Esophagus (tissue), 2 donors: ENCODE results near the gene GNG13. TPM values are rescaled to one million over a fixed set of nuclear protein-coding genes. Genes with fewer than 3 reads are reported as not detected.

Source experiments
- H3K27ac ChIP-seq, 2 donors: one replicate each; pipeline ENCODE4 v1.5.1; 2013; ENCODE audit warnings: low read depth in 2 of 2, mild to moderate bottlenecking in 2 of 2, inconsistent platforms in 1 of 2, low read length in 1 of 2, moderate library complexity in 1 of 2
- H3K27me3 ChIP-seq, 2 donors: one replicate each; pipeline ENCODE4 v1.6.1; 2013; ENCODE audit warnings: low read length in 2 of 2, control low read depth in 1 of 2, mild to moderate bottlenecking in 1 of 2; ENCODE audit not compliant: insufficient read depth in 2 of 2, control insufficient read depth in 1 of 2
- H3K36me3 ChIP-seq, 2 donors: one replicate each; pipeline ENCODE4 v1.6.1; 2013; ENCODE audit warnings: low read length in 1 of 2; ENCODE audit not compliant: control insufficient read depth in 2 of 2, insufficient read depth in 2 of 2
- H3K4me1 ChIP-seq, 2 donors: one replicate each; pipeline ENCODE4 v1.6.1; 2013; ENCODE audit warnings: low read length in 1 of 2; ENCODE audit not compliant: control insufficient read depth in 2 of 2, insufficient read depth in 2 of 2
- H3K4me3 ChIP-seq, 2 donors: one replicate each; pipeline ENCODE4 v1.5.1; 2013; ENCODE audit warnings: low read length in 2 of 2, mild to moderate bottlenecking in 2 of 2, low read depth in 1 of 2, moderate library complexity in 1 of 2
- H3K9me3 ChIP-seq, 2 donors: one replicate each; pipeline ENCODE4 v1.6.1; 2013; ENCODE audit warnings: mild to moderate bottlenecking in 2 of 2, low read depth in 1 of 2, low read length in 1 of 2, moderate library complexity in 1 of 2; ENCODE audit not compliant: control insufficient read depth in 2 of 2, insufficient read depth in 1 of 2
- WGBS, 2 donors: extraction: QIAGEN DNeasy Blood & Tissue Kit; methylation state at CpG; one replicate each; pipeline ENCODE4 v1.1.7; 2013; 5-methylcytosine and 5-hydroxymethylcytosine counted together
- polyA plus RNA-seq, 2 donors: library from polyadenylated mRNA; stranded (reverse); fragments of 200-250 nt; gene quantifications; one replicate each; pipeline ENCODE4 v1.2.3, GENCODE V29; 2013
- donor health status: healthy with polysubstance abuse.
- donor health status: Bipolar disorder and iron deficiency.

The GNG13 gene
- polyA plus RNA-seq, 2 donors: not detected

DNA sequence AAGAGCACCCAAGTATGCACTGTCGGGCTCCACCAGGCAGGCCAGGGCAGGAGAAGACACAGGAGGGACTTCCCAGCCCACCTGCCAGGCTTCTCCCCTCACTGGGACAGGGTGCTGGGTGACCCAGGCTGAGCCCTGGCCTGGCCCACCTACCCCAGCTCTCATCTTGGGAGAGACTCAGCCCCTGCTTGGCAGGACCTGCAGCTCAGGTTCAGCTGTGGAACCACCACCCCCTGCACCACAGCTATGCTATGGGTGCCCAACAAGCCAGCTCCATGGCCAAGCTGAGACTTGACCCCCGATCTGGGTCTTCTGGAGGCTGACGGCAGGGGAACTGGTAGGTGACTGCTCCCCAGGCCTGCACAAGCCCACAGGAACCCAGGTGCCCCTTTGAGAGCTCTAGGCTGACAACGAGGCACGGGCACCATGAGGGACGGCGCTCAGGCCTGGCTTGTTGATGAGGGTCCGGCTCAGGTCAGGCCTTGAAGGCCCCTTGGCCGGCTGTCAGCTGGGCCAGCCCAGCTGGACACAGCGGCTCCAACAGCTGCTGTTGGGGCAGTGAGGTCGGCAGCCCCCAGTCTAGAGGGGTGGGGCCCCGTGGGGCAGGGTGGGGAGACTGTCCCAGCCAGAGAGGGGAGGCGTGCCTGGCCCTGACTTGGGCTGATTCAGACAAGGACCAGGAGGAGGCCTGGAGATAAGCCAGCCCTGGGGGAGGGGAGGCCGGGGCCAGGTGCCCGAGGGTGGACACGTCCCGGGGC, 17.0 kb downstream of the GNG13 start:
- Histone ChIP-seq H3K4me3 (no peak overlapping the region), H3K27me3 (peaks cover 0 to 4% of the 10 kb centered on the region in 2 donors), H3K4me1 (peaks cover 9 to 30% of the 10 kb centered on the region in 2 donors), H3K27ac (no peak overlapping the region), H3K36me3 (peaks cover 0 to 8% of the 10 kb centered on the region in 2 donors), H3K9me3 (no peaks in the 10 kb centered on the region)
- 26 to 33% methylated on average over 17 of the region's 17 CpGs for WGBS, 2 donors

GRCh38 chr16:782766-783403, 17.6 kb downstream of the GNG13 start:
- H3K4me3 ChIP-seq: no peak overlapping the region
- 43 to 51% methylated on average over 36 of the region's 36 CpGs for WGBS, 2 donors
- H3K27me3 ChIP-seq: peaks cover 0 to 4% of the 10 kb centered on the region in 2 donors
- peaks cover 0 to 8% of the 10 kb centered on the region in 2 donors for H3K36me3 ChIP-seq
- H3K27ac ChIP-seq: no peak overlapping the region
- peaks cover 9 to 30% of the 10 kb centered on the region in 2 donors for H3K4me1 ChIP-seq
- H3K9me3 ChIP-seq: no peaks in the 10 kb centered on the region

DNA sequence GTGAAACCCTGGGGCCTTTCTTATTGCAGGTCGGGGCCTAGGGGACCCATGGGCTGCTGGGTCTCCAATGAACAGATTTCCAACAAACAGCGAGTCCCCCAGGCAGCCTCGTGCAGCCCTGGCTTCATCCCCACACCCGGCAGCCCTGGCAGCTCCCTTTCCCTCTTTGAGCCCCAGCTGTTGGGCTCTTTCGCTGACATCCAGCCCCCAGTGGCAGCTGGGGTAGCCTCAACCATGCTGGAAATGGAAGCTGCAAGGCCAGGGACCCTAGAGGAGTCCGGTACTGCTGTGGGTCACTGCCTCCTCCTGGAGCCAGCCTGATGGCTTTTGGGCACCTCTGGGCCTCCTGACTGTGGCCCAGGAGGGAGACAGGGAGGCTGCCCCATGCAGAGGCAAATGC, 18.3 kb downstream of the GNG13 start:
- Histone ChIP-seq H3K27me3 (peaks cover 0 to 4% of the 10 kb centered on the region in 2 donors), H3K4me1 (peaks cover 8 to 25% of the 10 kb centered on the region in 2 donors), H3K9me3 (no peaks in the 10 kb centered on the region), H3K4me3 (no peak overlapping the region), H3K36me3 (peaks cover 0 to 8% of the 10 kb centered on the region in 2 donors), H3K27ac (no peak overlapping the region)
- 44 to 50% methylated on average over 6 of the region's 6 CpGs for WGBS, 2 donors

GRCh38 chr16:781346-782010, 19.1 kb downstream of the GNG13 start:
- peaks cover 0 to 6% of the 10 kb centered on the region in 2 donors for H3K36me3 ChIP-seq
- H3K27me3 ChIP-seq: peaks cover 0 to 4% of the 10 kb centered on the region in 2 donors
- no peak overlapping the region for H3K27ac ChIP-seq
- no peaks in the 10 kb centered on the region for H3K9me3 ChIP-seq
- no peak overlapping the region for H3K4me3 ChIP-seq
- WGBS, 2 donors: 70 to 76% methylated on average over 16 to 19 of the region's 19 CpGs
- peaks cover 4 to 20% of the 10 kb centered on the region in 2 donors for H3K4me1 ChIP-seq

GRCh38 chr16:780296-780695, 20.2 kb downstream of the GNG13 start:
- peaks cover 4 to 18% of the 10 kb centered on the region in 2 donors for H3K4me1 ChIP-seq
- 85 to 86% methylated on average over 16 of the region's 16 CpGs for WGBS, 2 donors
- H3K27me3 ChIP-seq: peaks cover 0 to 4% of the 10 kb centered on the region in 2 donors

DNA sequence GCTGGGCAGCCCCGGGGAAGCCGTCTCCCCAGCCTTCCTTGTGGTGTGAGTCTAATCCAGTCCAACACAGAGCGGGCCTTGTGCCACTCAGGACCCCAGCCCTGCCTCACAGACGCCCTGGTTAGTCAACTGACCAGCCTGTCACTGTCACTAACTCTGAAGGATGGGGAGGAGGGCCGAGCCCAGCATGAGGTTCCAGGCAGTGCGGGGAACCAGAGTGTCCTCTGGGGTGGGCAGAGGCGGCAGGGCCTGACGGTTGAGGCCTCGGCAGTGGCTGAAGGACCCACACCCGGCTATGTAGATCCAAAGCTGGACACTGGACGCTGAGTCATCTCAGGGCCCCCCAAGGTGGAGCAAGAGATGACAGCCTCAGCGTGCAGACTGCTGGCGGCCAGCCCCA, 21.0 kb downstream of the GNG13 start:
- Histone ChIP-seq H3K27me3 (peaks cover 0 to 4% of the 10 kb centered on the region in 2 donors), H3K4me3 (no peak overlapping the region), H3K9me3 (no peaks in the 10 kb centered on the region), H3K4me1 (peaks cover 4 to 18% of the 10 kb centered on the region in 2 donors), H3K27ac (no peak overlapping the region), H3K36me3 (no peaks in the 10 kb centered on the region)
- 68 to 80% methylated on average over 13 of the region's 13 CpGs for WGBS, 2 donors

More at GRCh38 chr16:780296-780695, 20.2 kb downstream of the GNG13 start:
- Histone ChIP-seq H3K27ac (no peak overlapping the region), H3K4me3 (no peak overlapping the region), H3K36me3 (no peaks in the 10 kb centered on the region), H3K9me3 (no peaks in the 10 kb centered on the region)

GRCh38 chr16:778909-779527, 21.5 kb downstream of the GNG13 start:
- peaks cover 0 to 4% of the 10 kb centered on the region in 2 donors for H3K27me3 ChIP-seq
- peaks cover 4 to 18% of the 10 kb centered on the region in 2 donors for H3K4me1 ChIP-seq
- no peaks in the 10 kb centered on the region for H3K9me3 ChIP-seq
- H3K4me3 ChIP-seq: no peak overlapping the region
- 84 to 85% methylated on average over 6 of the region's 6 CpGs for WGBS, 2 donors
- no peaks in the 10 kb centered on the region for H3K36me3 ChIP-seq
- no peak overlapping the region for H3K27ac ChIP-seq

DNA sequence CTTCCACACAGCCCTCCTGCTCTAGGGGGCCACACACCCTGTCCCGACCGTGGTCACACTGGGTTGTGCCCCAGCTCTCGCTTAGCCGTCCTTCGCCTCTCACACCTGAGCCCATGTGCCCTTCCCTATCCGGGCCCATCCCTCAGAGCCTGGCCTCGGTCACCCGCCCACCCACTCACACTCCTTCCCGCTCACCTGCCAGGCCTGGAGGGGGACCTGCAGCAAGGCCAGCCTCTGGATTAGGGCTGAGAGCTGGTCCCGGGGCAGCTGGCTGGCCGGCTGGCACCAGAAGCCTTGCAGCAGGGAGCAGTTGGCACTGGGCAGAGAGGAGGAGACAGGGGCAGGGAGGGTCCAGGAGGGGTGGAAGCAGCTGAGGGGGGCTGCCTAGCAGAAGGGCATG, 22.1 kb downstream of the GNG13 start:
- H3K27me3 ChIP-seq: peaks cover 0 to 4% of the 10 kb centered on the region in 2 donors
- whole genome bisulfite sequencing, 2 donors: 65 to 77% methylated on average over 11 of the region's 11 CpGs
- no peak overlapping the region for H3K4me3 ChIP-seq
- H3K27ac ChIP-seq: no peak overlapping the region
- H3K4me1 ChIP-seq: peaks cover 0 to 12% of the 10 kb centered on the region in 2 donors
- no peaks in the 10 kb centered on the region for H3K9me3 ChIP-seq
- H3K36me3 ChIP-seq: no peaks in the 10 kb centered on the region

- Histone ChIP-seq H3K9me3 (no peaks in the 10 kb centered on the region), H3K27ac (no peak overlapping the region), H3K4me3 (no peak overlapping the region), H3K36me3 (no peaks in the 10 kb centered on the region), H3K27me3 (peaks cover 0 to 4% of the 10 kb centered on the region in 2 donors), H3K4me1 (peaks cover 0 to 6% of the 10 kb centered on the region in 2 donors)
- WGBS, 2 donors: 27 to 32% methylated on average over 16 of the region's 16 CpGs
These were observed 22.7 kb downstream of the GNG13 start for GRCh38 chr16:777826-778225.
